GM21529 (cell line): ENCODE results near the gene CST9.
"Not testable (repeated sequence)": the region's sequence is repeated elsewhere in the genome, so short reads cannot be mapped to it uniquely, and the experiment has no call there.

Source experiments
- ATAC-seq: cut with Tn5 transposase; IDR thresholded peaks from one replicate; pipeline ENCODE4 v1.9.1; 2021; ENCODE audit not compliant: unreplicated experiment

The CST9 gene

DNA sequence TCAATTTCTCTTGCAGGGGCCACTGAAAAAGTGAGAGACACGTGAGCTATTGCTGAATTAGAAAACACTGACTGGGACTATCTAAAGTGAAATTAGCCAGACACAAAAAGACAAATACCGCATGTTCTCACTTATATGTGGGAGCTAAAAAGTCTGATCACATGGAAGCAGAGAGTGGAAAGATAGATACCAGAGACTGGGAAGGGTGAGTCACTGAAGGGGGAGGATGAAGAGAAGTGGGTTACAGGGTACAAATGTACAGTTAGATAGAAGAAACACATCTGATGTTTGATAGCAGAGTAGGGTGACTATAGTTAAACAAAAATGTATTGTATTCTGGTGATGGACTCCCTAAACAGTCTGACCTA, 18.6 kb upstream of the CST9 start:
- ATAC-seq: no peak

DNA sequence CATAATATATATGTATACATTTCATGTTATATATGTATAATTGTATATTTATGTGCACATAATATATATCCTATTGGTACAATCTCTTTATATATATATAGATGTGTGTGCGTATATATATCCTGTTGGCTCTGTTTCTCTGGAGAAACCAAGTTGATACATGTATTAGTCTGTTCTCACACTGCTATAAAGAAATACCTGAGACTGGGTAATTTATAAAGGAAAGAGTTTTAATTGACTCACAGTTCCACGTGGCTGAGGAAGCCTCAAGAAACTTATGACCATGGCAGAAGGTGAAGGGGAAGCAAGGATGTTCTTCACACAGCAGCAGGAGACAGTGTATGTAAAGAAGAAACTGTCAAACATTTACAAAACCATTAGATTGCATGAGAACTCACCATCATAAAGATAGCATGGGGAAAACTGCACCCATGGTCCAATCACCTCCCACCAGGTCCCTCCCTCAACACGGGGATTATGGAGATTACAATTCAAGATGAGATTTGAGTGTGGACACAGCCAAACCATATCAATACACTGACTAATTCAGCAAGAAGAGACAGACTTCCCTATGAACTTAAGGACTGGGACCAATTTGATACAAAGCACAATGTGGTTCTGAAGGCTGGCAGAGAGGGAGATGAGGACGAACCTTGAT, 18.1 kb upstream of the CST9 start:
- ATAC-seq: no peak

DNA sequence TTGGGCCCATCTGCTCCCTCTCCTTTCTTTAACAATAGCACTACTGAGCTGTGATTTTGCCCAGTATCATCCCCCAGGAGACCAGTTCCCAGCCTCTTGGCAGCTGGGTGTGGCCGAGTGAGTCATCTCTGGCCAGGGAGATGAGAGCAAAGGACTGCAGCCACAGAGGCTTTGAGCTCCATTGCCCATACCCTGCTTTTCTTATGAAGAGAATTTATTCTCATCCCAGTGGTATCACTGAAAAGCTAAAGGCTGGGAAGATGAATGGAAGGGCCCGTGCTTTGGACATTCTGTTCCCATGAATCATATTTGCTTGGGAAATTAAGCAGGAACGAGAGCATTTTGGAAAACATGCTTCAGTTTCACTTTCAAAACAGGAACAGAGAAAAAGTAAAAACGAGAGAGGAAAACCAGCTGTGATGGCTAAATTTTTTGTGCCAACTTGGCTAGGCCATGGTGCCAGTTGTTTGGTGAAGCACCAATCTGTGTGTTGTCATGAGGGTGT, 17.2 kb upstream of the CST9 start:
- peak; percentile 59 for ATAC-seq

DNA sequence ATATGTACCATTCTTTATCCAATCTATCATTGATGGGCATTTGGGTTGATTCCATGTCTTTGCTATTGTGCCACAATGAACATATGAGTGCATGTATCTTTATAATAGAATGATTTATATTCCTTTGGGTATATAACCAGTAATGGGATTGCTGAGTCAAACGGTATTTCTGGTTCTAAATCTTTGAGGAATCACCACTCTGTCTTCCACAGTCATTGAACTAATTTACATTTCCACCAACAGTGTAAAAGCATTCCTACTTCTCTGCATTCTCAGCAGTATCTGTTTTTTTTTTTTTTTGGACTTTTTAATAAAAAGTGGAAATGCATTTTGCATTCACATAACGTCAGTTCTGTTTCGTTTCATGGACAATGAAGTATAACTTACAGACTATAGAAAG, 16.7 kb upstream of the CST9 start:
- ATAC-seq: not testable (repeated sequence)

DNA sequence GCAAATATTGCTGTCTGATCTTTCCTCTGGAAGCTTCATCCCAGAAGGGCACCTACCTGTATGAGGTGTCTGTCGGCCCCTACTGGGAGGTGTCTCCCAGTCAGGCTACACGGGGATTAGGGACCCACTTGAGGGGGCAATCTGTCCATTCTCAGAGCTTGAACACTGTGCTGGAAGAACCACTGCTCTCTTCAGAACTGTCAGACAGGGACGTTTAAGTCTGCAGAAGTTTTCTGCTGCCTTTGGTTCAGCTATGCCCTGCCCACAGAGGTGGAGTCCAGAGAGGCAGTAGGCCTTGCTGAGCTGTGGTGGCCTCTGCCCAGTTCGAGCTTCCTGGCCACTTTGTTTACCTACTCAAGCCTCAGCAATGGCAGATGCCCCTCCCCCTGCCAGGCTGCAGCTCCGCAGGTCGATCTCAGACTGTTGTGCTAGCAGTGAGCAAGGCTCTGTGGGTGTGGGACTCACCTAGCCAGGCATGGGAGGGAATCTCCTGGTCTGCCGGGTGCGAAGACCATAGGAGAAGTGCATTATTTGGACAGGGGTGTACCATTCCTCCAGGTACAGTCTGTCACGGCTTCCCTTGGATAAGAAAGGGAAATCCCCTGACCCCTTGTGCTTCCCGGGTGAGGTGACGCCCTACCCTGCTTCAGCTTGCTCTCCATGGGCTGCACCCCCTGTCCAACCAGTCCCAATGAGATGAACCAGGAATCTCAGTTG, 15.1 kb upstream of the CST9 start:
- not testable (repeated sequence) for ATAC-seq

DNA sequence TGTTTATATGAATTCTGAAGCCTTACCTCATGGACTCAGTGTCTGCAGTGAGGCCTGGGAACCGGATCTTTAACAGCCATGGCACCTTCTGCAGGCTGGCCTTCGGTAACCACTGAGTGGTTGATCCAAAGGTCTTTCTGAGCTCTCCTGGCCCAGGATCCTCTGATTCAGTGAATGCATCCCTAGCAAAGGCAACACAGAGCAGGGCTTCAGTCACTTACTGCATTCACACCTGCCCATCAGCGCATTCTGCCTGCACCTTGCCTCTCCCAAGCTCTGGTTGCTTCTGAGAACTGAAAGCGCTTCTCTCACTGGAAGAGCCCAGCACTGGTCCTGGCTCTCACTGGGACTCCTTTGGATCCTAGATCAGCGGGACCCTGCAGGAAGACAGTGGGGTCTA, 8.4 kb upstream of the CST9 start:
- no peak for ATAC-seq

DNA sequence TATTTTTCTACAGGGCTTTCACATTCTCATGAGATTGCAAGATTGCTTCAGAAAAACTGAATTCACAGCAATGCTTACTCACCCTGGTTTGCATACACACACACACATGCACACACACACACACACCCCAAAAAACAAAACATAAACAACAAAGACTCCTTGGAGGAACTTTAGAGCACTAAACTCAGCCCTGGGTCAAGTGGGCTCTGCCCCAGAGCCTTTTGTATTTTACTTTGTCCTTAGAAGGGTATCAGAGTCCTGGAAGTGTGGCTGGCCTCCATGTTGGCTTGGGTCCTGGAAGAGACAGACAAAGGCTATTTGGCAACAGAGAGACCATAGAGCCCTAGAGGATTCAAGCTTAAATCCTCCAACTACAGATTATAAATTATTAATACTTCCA, 8.0 kb upstream of the CST9 start:
- no peak for ATAC-seq

DNA sequence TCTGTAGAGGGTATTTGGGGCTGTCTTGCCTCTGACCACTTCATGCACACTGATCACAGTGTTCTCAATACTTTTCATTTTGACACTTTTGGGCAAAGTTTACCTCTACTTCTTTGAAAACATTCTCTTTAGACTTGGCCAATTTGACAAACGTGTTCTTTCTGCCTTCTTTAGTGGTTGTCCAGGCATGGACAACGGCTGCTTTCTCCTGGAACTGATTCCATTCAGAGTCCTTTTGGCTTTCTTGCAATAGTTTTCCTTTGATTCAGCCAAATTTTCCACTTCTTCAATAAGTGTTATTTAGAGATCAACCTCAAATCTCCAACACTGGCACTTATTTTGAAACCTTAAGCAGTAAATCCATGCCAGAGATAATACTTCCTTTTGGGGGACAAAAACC, 6.7 kb upstream of the CST9 start:
- no peak for ATAC-seq

DNA sequence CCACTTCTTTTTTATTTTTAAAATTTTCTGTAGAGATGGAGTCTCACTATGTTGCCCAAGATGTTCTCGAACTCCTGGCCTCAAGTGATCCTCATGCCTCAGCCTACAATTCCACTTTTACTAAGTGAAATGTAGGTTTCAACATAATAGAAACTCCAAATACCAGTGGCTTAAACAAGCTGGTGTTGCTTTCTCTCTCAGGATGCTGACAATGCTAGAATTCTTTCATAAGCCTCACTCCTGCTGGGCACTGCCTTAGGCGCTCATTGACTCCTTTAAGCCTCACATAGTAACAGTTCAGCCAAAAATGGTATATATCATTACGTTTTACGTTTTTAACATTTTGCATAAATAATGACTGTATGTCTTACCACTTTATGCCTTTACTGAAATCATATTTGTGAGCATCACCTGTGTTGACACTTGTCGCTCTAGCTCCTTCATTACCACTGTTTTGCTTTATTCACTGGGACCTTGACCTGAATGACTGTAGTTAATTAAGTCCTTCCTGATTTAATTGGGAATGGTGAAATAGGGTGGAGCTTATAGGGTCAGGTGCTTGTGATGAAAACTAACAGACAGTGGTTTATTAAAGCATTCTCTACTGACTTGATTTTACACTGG, 3.9 kb upstream of the CST9 start:
- ATAC-seq: no peak

DNA sequence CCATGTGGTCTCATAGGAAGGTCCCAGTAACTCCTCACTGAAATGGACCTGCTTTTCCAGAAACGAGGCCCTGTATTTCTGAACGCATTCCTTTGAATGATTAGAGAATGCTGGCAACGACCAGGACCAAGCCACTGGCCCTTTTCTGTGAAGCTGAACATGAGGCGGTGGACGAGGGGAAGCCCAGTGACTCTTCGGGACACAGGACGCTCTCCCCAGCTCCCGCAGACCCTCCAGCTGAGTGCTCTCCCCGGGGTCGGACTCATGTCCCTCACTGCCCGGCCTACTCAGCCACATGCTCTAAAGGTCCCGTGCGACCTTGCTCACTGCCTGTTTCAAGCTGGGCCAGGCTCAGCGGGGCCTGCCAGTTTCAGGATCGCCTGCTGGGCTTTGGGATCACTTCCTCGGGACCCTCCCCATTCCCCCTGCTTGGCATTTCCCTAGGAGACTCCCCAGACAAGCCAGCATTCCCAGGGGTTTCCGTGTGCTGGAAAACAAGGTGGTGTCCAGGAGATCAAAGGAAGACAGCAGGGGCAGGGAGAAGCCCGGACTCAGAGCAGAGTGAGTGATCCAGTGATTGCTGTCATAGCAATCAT, 2.6 kb upstream of the CST9 start:
- no peak for ATAC-seq

DNA sequence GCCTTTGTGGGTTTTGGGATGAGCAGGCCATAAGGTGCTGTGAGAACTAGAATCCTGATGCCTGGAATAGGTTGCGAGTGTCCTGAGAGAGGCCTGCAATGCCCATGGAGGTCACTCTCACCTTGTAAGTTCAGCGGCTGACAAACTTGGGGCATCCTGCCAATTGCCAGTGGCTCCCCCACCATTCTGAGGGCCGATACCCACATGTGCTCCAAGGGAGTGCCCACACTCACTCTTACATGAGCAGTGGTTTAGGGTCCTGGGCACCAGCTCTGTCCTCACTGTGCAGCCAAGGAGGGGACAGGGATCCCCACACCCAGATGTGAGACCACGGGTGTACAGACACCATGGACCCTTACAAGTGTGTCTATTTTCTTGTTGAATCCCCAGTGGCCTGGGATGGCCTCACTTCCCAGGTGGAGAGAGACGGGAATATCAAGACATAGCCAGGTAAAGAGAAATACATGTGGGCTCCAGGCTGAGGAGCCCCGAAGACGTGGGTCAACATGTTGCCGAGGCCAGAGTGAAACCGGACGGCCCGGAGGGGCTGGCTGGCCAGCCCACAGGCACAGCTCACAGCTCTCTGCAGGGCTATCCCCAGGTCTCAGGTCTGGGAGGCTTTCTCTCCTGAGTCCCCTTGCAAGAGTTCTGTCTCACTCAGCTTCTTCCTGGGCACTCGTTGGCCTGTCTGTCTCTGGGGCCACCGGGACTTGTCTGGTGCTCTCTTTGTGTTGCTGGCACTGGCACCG, 2.0 kb upstream of the CST9 start:
- ATAC-seq: no peak

DNA sequence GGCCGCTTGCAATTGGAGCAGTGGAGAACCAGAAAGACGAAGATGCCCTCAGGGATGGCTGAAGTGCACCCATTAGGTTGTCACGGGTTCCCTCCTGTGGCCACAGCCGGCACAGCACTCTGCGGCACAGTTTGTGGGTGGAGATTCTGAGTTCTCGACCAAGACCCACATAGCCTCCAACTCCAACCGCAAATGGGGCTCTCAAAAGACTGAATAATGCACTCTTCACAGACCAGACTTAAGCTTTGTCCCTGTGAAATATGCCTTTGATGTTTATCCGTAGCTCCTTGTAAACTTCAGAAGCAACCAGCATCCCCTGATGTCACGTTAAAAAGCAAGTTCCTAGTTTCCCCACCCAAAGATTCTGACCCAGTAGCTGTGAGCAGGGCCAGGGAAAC, 934 bp upstream of the CST9 start:
- peak; percentile 94 for ATAC-seq

DNA sequence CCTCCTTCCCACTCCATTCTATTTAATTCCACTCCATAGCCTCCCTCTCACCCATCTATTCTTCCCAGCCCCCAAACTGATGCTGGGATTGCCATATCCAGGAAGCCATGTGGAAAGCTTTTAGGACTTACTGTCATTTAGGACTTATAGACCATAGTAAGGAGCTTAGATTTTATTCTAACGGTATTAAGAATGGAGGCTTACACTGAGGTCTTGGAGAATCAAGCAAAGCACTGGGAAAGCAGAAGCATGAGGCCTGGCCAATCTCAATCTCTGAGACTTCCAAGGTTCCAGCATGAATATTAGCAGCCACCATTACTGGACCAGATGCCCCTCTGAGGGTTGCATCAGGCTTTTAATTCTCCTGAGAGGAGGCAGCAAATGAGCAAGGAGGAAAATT, 1.4 kb downstream of the CST9 start:
- ATAC-seq: no peak

DNA sequence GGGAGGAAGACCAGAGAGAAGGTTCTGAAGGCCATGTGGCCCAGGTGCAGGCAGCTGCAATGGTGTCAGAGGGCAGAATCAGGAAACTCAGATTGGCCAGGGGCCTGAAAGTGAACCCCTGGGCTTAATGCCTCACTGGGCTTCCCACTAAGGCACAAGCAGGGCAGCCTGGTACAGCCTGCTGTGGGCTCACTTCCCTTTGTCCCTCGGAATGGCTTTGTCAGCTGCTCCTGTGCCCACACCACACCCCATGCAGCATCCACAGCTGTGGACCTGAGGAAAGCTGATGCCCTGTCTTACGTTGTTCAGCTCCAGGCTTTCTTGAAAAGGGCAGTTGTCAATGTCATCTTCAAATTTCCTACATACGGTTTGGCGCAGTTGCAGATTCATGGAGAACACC, 2.4 kb downstream of the CST9 start:
- ATAC-seq: no peak

DNA sequence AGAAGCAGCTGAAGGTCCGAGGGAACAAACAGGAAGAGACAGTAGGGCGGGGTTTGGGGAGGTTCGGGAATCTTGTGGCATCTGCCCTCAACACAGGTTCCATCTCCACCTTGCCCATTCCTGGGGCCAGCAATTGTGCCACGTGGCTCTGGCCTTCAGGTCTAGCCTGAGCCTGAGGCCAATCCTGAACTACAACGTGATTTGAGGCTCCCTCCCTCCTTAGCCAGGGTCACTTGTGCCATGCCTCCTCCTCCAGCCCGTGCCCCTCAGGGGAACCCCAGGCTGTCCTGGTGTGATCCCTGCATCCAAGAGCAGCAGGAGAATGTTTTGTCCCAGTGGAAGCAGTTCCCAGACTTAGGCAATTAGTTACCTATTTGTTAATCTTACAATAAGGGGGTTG, 3.0 kb downstream of the CST9 start:
- ATAC-seq: no peak

DNA sequence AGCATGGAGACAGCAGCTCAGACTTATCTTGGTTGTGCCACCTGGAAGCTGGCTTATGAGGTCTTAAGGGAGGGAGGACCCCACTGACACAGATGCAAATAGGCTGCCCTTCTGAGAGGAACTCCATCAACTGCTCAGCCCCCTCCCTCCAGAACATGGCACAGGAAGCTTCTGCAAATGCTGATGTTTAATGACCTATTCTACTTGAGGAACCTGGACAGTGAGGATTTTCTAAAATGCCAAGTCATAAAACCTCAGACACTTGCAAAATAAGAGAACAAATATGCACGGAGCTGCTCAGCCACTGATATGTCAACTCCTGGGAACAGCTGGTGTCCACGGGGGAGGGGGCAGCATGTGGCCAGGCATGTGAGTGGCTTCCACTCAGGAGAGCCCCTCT, 3.5 kb downstream of the CST9 start:
- no peak for ATAC-seq

DNA sequence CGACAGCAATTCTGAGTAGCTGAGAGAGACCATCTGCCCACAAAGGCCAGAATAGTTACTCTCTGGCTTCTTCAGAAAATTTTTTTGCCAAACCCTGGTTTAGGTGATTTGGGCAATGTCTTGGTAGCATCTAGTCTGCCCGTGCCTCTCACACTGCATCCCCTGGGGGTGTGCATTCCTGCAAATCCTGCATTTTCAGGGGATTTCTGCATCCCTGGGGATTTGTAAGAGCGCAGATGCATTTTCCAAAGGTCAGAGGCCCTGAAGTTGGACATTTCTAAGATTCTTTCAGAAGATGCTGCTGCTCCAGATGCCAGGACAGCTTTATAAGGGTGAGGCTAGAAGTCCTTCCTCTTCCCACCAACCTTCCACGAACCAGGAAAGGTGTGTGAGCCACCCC, 4.0 kb downstream of the CST9 start:
- no peak for ATAC-seq

DNA sequence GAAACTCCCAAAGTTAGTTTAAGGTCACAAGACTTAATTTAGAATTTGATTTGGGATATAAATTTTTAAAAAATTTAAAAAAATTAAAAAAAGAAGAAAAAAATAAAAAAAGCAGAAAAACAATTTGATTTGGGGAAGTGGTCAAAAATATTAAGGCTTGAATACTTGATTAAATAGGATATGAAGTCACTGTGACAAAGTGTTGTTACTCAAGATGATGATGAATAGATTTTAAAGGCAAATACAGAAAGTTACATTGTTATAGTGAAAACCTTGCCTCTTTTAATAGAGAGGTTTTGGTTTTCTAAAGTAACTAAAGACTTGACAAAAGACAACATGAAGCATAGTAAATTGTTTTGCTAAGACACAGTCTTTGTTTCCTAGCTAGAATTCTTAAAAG, 7.2 kb downstream of the CST9 start:
- ATAC-seq: no peak

DNA sequence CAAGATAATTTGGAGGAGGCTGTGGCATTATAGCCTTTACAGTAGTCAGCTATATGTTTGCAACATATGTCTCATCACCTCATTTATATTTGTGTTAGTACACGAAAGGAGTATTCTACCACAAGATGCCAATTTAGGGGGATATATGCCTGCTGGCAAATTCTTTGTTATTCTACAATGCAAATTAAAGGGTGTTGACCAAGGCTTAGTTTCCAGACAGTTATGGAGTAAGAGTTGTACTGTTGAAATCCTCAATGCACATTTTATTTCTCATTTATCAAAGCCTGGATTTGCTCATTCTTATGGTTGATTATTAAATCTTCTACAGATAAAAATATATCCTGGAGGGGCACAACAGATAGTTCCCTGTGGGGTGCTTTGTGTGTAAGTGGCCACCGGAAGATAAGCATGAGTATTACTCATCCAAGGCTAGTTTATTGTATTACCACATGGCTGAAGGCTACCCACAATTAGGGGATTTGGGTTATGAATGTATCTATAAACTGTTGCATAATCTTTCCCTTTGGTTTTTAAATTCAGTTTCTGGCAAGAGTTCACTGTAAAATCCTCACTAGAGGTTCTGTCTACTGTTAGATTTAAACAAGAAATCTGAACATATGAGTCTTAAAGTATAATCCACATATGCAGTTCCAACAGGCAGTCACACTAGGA, 9.0 kb downstream of the CST9 start:
- no peak for ATAC-seq

DNA sequence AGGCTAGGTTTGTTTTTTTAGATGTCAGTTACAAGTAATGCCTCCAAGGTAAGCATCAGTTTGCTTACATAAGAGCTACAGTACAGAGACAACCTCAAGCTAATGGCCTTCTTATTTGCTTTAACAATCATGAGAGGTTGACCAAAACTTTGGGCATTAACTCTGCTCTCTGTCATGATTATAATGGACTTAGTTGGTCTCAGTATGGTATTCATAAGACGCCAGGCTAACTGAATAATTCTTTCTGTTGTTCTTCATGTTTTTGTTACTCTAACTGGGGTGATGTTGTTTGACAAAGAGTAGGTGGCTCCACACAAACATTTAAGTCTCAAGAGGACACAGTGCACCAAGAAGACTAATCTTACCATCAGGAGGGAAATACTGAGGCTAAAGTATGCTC, 9.8 kb downstream of the CST9 start:
- ATAC-seq: no peak
